Loucy (cell line): Measurements from ENCODE around the gene GGCX.

Experiments used
- H2AFZ ChIP-seq: fragments of 200-600 bp; sonication (generic); 2 replicates; pipeline ENCODE4 v1.6.0; 2016; ENCODE audit warnings: antibody characterized with exemption, mild to moderate bottlenecking, low read length, moderate library complexity
- H3F3A ChIP-seq: fragments of 200-600 bp; 2 replicates; pipeline ENCODE4 v1.6.0; 2016; ENCODE audit warnings: antibody characterized with exemption, low read depth, mild to moderate bottlenecking
- H3K27me3 ChIP-seq: fragments of 200-600 bp; sonication (generic); 2 replicates; pipeline ENCODE4 v1.6.1; 2014; ENCODE audit warnings: low read length, mild to moderate bottlenecking; ENCODE audit not compliant: insufficient read depth, poor library complexity, severe bottlenecking
- H3K36me3 ChIP-seq: fragments of 200-600 bp; sonication (generic); 2 replicates; pipeline ENCODE4 v1.6.1; 2016; ENCODE audit warnings: low read length; ENCODE audit not compliant: insufficient read depth
- H3K4me1 ChIP-seq: fragments of 200-600 bp; sonication (generic); 2 replicates; pipeline ENCODE4 v1.5.1; 2014; ENCODE audit warnings: low read length, mild to moderate bottlenecking; ENCODE audit not compliant: insufficient read depth, poor library complexity, severe bottlenecking
- H3K4me2 ChIP-seq: fragments of 200-600 bp; sonication (generic); 2 replicates; pipeline ENCODE4 v1.6.0; 2014; ENCODE audit warnings: antibody characterized with exemption, low read length, low read depth, mild to moderate bottlenecking; ENCODE audit not compliant: poor library complexity, severe bottlenecking
- H3K4me3 ChIP-seq: fragments of 200-600 bp; sonication (generic); 2 replicates; pipeline ENCODE4 v1.5.1; 2014; ENCODE audit warnings: low read length, mild to moderate bottlenecking, mixed read lengths; ENCODE audit not compliant: poor library complexity, severe bottlenecking
- H3K79me2 ChIP-seq: fragments of 200-600 bp; sonication (generic); 2 replicates; pipeline ENCODE4 v1.6.1; 2014; ENCODE audit warnings: low read length; ENCODE audit not compliant: insufficient read depth
- H3K9ac ChIP-seq: fragments of 200-600 bp; sonication (generic); 2 replicates; pipeline ENCODE4 v1.6.0; 2014; ENCODE audit warnings: mild to moderate bottlenecking, low read depth, low read length, moderate library complexity; ENCODE audit not compliant: poor library complexity, severe bottlenecking
- H3K9me2 ChIP-seq: fragments of 200-600 bp; sonication (generic); replicated peaks from 2 replicates; pipeline ENCODE4 v1.6.1; 2016; ENCODE audit warnings: low read depth, low read length, mixed read lengths
- H3K9me3 ChIP-seq: fragments of 200-600 bp; sonication (generic); 2 replicates; pipeline ENCODE4 v1.6.1; 2014; ENCODE audit warnings: mild to moderate bottlenecking, antibody characterized with exemption, low read length, low read depth; ENCODE audit not compliant: insufficient read depth
- H4K20me1 ChIP-seq: fragments of 200-600 bp; sonication (generic); 2 replicates; pipeline ENCODE4 v1.6.0; 2014; ENCODE audit warnings: antibody characterized with exemption, low read length, mild to moderate bottlenecking; ENCODE audit not compliant: insufficient read depth, poor library complexity, severe bottlenecking
- EZH2phosphoT487 ChIP-seq: fragments of 200-600 bp; IDR thresholded peaks from 2 replicates; pipeline ENCODE4 v1.6.1; 2018; ENCODE audit warnings: antibody characterized with exemption, mild to moderate bottlenecking, moderate library complexity, borderline replicate concordance
- TF ChIP-seq, protein P1 (sequence below): fragments of 200-600 bp; sonication (generic); conservative IDR thresholded peaks from 2 replicates; pipeline ENCODE4 v1.5.1; 2014; ENCODE audit warnings: mild to moderate bottlenecking, antibody characterized with exemption, low read length

The GGCX gene

DNA sequence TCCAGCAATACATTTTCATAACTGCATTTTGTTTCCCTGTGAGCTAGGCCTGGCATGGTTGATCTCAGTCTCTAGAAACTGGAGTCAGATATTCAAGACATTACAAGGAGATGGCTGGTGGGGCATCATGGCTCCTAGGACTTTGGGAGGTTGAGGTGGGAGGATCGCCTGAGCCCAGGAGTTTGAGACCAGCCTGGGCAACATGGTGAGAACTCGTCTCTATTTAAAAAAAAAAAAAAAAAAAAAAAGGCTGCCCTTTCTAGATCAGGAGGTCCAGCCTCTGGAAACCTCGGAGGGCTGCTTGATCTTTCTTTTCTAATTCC lies 15.7 kb upstream of the GGCX start:
- Histone ChIP-seq H2AFZ (peak overlapping the region; percentile 72), H3K9me2 (no peaks in the 10 kb centered on the region), H3K9me3 (no peaks in the 10 kb centered on the region), H4K20me1 (no peaks in the 10 kb centered on the region), H3K9ac (peak overlapping the region; percentile 84), H3F3A (no peaks in the 10 kb centered on the region), H3K36me3 (no peaks in the 10 kb centered on the region), H3K4me1 (peaks cover 24% of the 10 kb centered on the region), H3K27me3 (no peaks in the 10 kb centered on the region), H3K79me2 (peaks cover 40% of the 10 kb centered on the region), H3K4me3 (peak overlapping the region; percentile 84), H3K4me2 (peak overlapping the region; percentile 85)
- TF ChIP-seq, protein P1, sequence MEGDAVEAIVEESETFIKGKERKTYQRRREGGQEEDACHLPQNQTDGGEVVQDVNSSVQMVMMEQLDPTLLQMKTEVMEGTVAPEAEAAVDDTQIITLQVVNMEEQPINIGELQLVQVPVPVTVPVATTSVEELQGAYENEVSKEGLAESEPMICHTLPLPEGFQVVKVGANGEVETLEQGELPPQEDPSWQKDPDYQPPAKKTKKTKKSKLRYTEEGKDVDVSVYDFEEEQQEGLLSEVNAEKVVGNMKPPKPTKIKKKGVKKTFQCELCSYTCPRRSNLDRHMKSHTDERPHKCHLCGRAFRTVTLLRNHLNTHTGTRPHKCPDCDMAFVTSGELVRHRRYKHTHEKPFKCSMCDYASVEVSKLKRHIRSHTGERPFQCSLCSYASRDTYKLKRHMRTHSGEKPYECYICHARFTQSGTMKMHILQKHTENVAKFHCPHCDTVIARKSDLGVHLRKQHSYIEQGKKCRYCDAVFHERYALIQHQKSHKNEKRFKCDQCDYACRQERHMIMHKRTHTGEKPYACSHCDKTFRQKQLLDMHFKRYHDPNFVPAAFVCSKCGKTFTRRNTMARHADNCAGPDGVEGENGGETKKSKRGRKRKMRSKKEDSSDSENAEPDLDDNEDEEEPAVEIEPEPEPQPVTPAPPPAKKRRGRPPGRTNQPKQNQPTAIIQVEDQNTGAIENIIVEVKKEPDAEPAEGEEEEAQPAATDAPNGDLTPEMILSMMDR: no peak
- no peak for TF ChIP-seq EZH2phosphoT487

GRCh38 chr2:85575739-85576138 lies 14.4 kb upstream of the GGCX start:
- Histone ChIP-seq H3K4me1 (peaks cover 24% of the 10 kb centered on the region), H3K79me2 (peaks cover 33% of the 10 kb centered on the region), H2AFZ (no peak overlapping the region), H3K9me2 (no peaks in the 10 kb centered on the region), H3K4me3 (no peak overlapping the region), H3K9me3 (no peaks in the 10 kb centered on the region), H3K9ac (no peak overlapping the region), H4K20me1 (no peaks in the 10 kb centered on the region), H3K27me3 (no peaks in the 10 kb centered on the region), H3K36me3 (no peaks in the 10 kb centered on the region), H3F3A (no peaks in the 10 kb centered on the region), H3K4me2 (no peak overlapping the region)
- TF ChIP-seq EZH2phosphoT487: no peak
- TF ChIP-seq, protein P1: no peak

DNA sequence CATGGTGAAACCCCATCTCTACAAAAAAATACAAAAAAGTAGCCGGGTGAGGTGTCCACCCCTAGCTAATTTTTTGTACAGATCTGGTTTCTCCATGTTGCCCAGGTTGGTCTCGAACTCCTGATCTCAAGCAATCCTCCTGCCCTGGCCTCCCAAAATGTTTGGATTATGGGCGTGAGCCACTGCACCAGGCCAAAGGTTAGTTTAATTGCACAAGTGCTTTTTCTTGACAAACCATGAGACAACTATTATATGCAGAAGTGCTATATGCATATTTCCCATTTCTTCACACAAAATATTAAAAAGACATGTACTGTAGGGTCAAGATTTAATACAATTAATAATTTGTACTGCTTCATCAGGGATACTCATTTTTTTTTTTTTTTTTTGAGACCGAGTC lies 5.0 kb upstream of the GGCX start:
- H3K4me1 ChIP-seq: peaks cover 2% of the 10 kb centered on the region
- no peak overlapping the region for H3K4me3 ChIP-seq
- no peak overlapping the region for H3K4me2 ChIP-seq
- no peaks in the 10 kb centered on the region for H3F3A ChIP-seq
- no peak overlapping the region for H2AFZ ChIP-seq
- H3K36me3 ChIP-seq: no peaks in the 10 kb centered on the region
- H3K9me2 ChIP-seq: no peaks in the 10 kb centered on the region
- H3K79me2 ChIP-seq: peaks cover 6% of the 10 kb centered on the region; the same call in 1 of the 2 replicates
- no peaks in the 10 kb centered on the region for H3K27me3 ChIP-seq
- H3K9ac ChIP-seq: no peak overlapping the region
- no peaks in the 10 kb centered on the region for H3K9me3 ChIP-seq
- no peaks in the 10 kb centered on the region for H4K20me1 ChIP-seq
- TF ChIP-seq, protein P1: no peak
- TF ChIP-seq EZH2phosphoT487: no peak
